Measurements from ENCODE around the gene PDE9A. TPM values are rescaled to one million over a fixed set of nuclear protein-coding genes. Genes with fewer than 3 reads are reported as not detected.
A peak's percentile ranks its signal among the peaks of the same experiment; 100 is the strongest.
"Not testable (repeated sequence)": the region's sequence is repeated elsewhere in the genome, so short reads cannot be mapped to it uniquely, and the experiment has no call there.

Gene PDE9A
- total RNA-seq, 4 donors from 2014 or later, result 0.59 to 15.0 (median 6.9) TPM

DNA sequence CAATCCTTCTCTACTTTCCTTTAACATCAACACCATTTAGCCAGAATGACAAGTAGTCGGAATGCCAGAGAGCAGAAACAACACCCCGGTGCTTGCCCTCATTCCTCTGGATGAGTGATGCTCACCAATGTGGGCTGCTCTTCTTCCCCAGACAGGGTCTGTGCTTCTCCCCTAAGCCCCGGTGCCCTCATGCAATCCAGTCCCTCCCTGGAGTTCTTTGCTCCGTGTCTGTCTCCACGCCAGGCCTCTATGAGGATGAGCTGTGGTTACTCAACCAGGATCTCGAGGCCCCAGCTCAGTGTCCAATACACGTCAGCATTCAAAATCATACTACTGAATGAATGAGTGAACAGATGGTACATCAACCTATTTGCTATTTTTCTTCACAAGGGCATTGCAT lies 29.7 kb upstream of the PDE9A start:
- no peak for TF ChIP-seq POLR2A (IDR thresholded peaks at IDR 0.05)
- TF ChIP-seq, protein P1, sequence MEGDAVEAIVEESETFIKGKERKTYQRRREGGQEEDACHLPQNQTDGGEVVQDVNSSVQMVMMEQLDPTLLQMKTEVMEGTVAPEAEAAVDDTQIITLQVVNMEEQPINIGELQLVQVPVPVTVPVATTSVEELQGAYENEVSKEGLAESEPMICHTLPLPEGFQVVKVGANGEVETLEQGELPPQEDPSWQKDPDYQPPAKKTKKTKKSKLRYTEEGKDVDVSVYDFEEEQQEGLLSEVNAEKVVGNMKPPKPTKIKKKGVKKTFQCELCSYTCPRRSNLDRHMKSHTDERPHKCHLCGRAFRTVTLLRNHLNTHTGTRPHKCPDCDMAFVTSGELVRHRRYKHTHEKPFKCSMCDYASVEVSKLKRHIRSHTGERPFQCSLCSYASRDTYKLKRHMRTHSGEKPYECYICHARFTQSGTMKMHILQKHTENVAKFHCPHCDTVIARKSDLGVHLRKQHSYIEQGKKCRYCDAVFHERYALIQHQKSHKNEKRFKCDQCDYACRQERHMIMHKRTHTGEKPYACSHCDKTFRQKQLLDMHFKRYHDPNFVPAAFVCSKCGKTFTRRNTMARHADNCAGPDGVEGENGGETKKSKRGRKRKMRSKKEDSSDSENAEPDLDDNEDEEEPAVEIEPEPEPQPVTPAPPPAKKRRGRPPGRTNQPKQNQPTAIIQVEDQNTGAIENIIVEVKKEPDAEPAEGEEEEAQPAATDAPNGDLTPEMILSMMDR (IDR thresholded peaks at IDR 0.05), result no peak

DNA sequence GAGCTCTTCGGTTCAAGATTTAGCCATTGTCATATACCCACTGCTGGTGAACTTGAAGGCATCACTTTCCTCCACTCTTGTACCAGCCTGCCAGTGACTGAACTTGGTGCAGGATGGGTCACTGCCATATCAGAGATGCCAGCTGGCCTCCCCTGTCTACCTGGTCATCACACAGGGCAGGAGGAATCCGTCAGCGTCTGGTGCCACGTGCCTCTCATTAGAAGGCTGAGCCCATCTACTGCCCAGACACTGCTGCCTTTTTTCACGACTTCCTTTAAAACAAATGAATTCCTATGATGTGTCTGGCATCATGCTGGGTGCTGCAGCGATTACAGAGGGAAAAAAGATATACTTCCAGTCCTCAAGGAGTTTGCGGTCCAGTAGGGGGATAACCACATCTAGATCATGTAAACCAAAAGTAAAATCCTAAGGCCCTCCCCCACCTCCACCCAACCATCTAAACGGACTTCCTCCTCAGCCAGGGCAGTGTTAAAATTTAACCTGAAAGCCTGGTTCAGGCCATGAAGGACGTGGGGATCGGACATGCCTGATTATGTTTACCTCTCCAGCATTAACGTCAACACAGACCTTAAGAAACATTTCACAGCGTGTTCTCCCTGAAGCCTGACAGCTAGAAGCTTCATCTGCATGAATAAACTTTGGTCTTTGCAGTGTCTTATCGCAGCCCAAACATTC lies 29.2 kb upstream of the PDE9A start:
- TF ChIP-seq, protein P1 (IDR thresholded peaks at IDR 0.05), result no peak
- TF ChIP-seq POLR2A (IDR thresholded peaks at IDR 0.05), result no peak
- intact Hi-C loops (cut with DNase I; ENCODE audit: low total_unique reads), result no loop called here
- Histone ChIP-seq H3K27ac (no peak overlapping the region), H3K27me3 (no peaks in the 10 kb centered on the region), H3K4me1 (no peaks in the 10 kb centered on the region), H3K36me3 (no peaks in the 10 kb centered on the region), H3K4me3 (no peak overlapping the region), H3K9me3 (no peaks in the 10 kb centered on the region)
- peak in 1 of 2 donors; percentile 6 for DNase-seq

More for the DNA sequence above, 29.7 kb upstream of the PDE9A start:
- intact Hi-C loops (cut with DNase I; ENCODE audit: low total_unique reads), result no loop called here
- no peak for DNase-seq
- Histone ChIP-seq H3K9me3 (no peaks in the 10 kb centered on the region), H3K4me3 (no peak overlapping the region), H3K36me3 (no peaks in the 10 kb centered on the region), H3K27me3 (no peaks in the 10 kb centered on the region), H3K4me1 (no peaks in the 10 kb centered on the region), H3K27ac (no peak overlapping the region)

DNA sequence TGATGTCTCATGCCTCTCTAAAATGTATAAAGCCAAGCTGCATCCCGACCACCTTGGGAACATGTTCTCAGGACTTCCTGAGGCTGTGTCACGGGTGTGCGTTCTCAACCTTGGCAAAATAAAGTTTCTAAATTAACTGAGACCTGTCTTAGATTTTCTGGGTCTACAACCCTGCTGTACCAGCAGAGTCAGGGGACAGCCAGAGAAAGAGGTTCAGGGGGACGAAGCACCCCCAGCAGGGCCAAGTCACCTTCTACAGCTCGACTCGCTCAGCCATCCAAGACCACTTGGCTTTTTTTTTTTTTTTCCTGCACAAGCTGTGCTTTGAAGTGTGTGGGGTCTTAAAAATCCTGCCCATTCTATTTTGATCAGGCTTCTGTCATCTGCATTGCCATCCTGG lies 28.5 kb upstream of the PDE9A start:
- H3K27me3 ChIP-seq, result no peaks in the 10 kb centered on the region
- no peak overlapping the region for H3K27ac ChIP-seq
- H3K4me1 ChIP-seq, result no peaks in the 10 kb centered on the region
- H3K36me3 ChIP-seq, result no peaks in the 10 kb centered on the region
- TF ChIP-seq, protein P1 (IDR thresholded peaks at IDR 0.05), result no peak
- TF ChIP-seq POLR2A (IDR thresholded peaks at IDR 0.05), result no peak
- intact Hi-C loops (cut with DNase I; ENCODE audit: low total_unique reads), result no loop called here
- DNase-seq, result no peak
- H3K4me3 ChIP-seq, result no peak overlapping the region
- H3K9me3 ChIP-seq, result no peaks in the 10 kb centered on the region

DNA sequence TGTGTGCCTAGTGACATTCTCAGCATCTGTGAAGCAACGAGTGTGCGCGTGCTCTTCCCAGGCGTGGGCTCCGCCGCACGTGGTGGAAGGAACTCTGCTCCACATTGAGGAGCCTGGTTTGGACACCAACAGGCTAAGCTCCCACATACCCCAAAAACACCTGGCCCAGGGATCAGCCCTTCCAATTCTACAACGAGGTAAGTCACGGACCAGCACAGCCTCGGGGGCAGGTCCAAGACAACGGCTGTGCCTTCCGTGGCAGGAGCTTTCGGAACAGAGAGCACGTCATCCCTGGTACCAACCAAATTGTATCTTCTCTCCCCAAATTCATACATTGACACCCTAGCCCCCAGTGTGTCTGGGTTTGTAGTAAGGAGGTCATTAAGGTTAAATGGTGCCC lies 27.2 kb upstream of the PDE9A start:
- H3K27ac ChIP-seq, result no peak overlapping the region
- DNase-seq, result peak in 1 of 2 donors; percentile 7
- intact Hi-C loops (cut with DNase I; ENCODE audit: low total_unique reads), result no loop called here
- H3K27me3 ChIP-seq, result no peaks in the 10 kb centered on the region
- H3K36me3 ChIP-seq, result no peaks in the 10 kb centered on the region
- no peak overlapping the region for H3K4me3 ChIP-seq
- H3K9me3 ChIP-seq, result no peaks in the 10 kb centered on the region
- H3K4me1 ChIP-seq, result no peaks in the 10 kb centered on the region
- TF ChIP-seq, protein P1 (IDR thresholded peaks at IDR 0.05), result no peak
- TF ChIP-seq POLR2A (IDR thresholded peaks at IDR 0.05), result no peak

DNA sequence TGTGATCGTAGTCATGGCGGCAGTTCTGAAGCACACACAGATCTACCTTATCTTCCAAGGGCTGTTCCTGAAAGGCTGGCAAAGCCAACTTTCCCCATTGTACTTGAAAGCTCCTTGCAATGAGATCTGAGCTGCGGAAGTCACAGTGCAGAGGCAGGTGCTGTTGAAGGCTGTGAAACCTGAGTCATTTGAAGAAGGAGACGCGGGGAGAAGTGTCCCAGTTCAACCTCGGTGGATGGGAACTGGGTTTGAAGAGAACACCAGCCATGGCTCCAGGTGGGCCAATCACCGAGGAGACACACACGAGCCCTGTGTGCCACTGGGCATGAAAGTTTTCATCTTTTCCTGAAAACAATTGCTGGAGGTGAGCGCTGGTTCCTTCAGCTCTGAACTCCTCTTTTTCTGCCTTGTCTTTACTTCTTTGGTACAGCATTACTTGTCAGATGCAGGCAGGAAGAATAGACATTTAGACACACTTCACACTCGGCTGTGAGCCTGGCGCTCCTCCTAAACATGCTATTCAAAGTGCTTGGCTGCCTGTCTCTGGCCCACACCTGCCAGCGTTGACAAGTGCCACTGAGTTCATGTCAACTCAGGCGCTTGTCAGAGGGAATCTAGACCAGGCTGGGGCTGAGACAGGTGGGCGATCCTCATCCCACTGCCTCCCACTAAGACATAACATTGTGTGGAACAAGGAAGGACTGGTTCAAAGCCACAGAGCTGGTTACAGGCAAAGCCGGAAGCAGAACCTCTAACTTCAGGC lies 25.7 kb upstream of the PDE9A start:
- intact Hi-C loops (cut with DNase I; ENCODE audit: low total_unique reads), result no loop called here
- no peak overlapping the region for H3K27ac ChIP-seq
- no peaks in the 10 kb centered on the region for H3K36me3 ChIP-seq
- DNase-seq, result no peak
- no peaks in the 10 kb centered on the region for H3K27me3 ChIP-seq
- TF ChIP-seq, protein P1 (IDR thresholded peaks at IDR 0.05), result no peak
- TF ChIP-seq POLR2A (IDR thresholded peaks at IDR 0.05), result no peak
- no peaks in the 10 kb centered on the region for H3K4me1 ChIP-seq
- no peak overlapping the region for H3K4me3 ChIP-seq
- no peaks in the 10 kb centered on the region for H3K9me3 ChIP-seq

DNA sequence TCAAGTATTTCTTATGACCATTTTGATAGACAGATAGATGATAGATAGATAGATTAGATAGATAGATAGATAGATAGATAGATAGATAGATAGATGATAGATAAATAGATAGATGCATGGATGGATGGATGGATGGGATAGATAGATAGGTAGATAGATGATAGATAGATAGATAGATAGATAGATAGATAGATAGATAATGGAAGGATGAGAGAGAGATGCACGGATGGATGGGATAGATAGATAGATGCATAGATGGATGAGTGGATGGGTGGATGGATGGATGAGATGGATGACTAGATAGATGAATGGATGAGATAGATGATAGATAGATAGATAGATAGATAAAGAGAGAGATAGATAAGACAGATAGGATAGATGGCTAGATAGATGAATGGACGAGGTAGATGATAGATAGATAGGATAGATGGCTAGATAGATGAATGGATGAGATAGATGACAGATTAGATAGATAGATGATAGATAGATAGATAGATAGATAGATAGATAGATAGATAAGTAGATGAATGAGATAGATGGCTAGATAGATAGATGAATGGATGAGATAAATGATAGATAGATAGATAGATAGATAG lies 24.9 kb upstream of the PDE9A start:
- H3K4me1 ChIP-seq; H3K9me3 ChIP-seq; H3K27me3 ChIP-seq; H3K4me3 ChIP-seq; DNase-seq; H3K27ac ChIP-seq; intact Hi-C loops (cut with DNase I; ENCODE audit: low total_unique reads); H3K36me3 ChIP-seq: not testable (repeated sequence)
